ENCODE measurements around the gene CREB3L4.

The CREB3L4 gene

GRCh38 chr1:153933955-153934354, 33.7 kb upstream of the CREB3L4 start (continued):
- TF ChIP-seq ZNF37A (tag by site-specific recombination; IDR thresholded peaks at IDR 0.05) (no peak), ZNF645 (tag by site-specific recombination; IDR thresholded peaks at IDR 0.05) (no peak), ZNF148 (tag by site-specific recombination; IDR thresholded peaks at IDR 0.05; ENCODE audit: borderline replicate concordance) (no peak), EGR2 (tag by site-specific recombination; IDR thresholded peaks at IDR 0.05; ENCODE audit: low read depth) (no peak), ZNF433 (tag by site-specific recombination; IDR thresholded peaks at IDR 0.05; ENCODE audit: low read depth) (no peak), REST (tag by site-specific recombination; IDR thresholded peaks at IDR 0.05) (no peak), ATF2 (tag by site-specific recombination; IDR thresholded peaks at IDR 0.05; ENCODE audit: low read depth) (no peak)

- Histone ChIP-seq H3K27ac (ENCODE audit: extremely low read depth, low read depth, low read length) (no peak overlapping the region), H3K4me3 (ENCODE audit: low read depth, low read length) (no peak overlapping the region), H3K36me3 (ENCODE audit: control insufficient read depth in 2 of 2, insufficient read depth in 1 of 2, low read length in 2 of 2) (peaks cover 4 to 88% of the 10 kb centered on the region in 2 experiments; a peak in 2 of 3 replicates), H3K4me1 (ENCODE audit: control insufficient read depth, insufficient read depth, low read length) (no peaks in the 10 kb centered on the region), H3K9me3 (ENCODE audit: control insufficient read depth, insufficient read depth, low read depth, low read length) (no peaks in the 10 kb centered on the region)
- no peak for TF ChIP-seq ZNF677 (tag by site-specific recombination; IDR thresholded peaks at IDR 0.05)
- peak; percentile 21; the same call in 1 of the 2 replicates for TF ChIP-seq OSR2 (tag by site-specific recombination; IDR thresholded peaks at IDR 0.05)
- ChIA-PET POLR2A (interaction anchor here (1.4 kb wide), 1 partner anchor 11 kb away, joined by 6 read pairs; the partner anchor contains the start of gene GATAD2B), CTCF (interaction anchor here (0.6 to 1.2 kb wide), 3 partner anchors 11 to 20 kb away, joined by 3 read pairs; no protein-coding TSS in a partner anchor)
These were observed 33.0 kb upstream of the CREB3L4 start for GRCh38 chr1:153934746-153935145.

GRCh38 chr1:153936011-153936802, 31.5 kb upstream of the CREB3L4 start:
- ChIA-PET CTCF (no interaction called here), POLR2A (no interaction called here)

More at GRCh38 chr1:153936011-153936802, 31.5 kb upstream of the CREB3L4 start:
- Histone ChIP-seq H3K9me3 (ENCODE audit: control insufficient read depth, insufficient read depth, low read depth, low read length) (no peaks in the 10 kb centered on the region), H3K36me3 (ENCODE audit: control insufficient read depth in 2 of 2, insufficient read depth in 1 of 2, low read length in 2 of 2) (peaks cover 4 to 88% of the 10 kb centered on the region in 2 experiments; a peak in 2 of 3 replicates), H3K4me1 (ENCODE audit: control insufficient read depth, insufficient read depth, low read length) (no peaks in the 10 kb centered on the region), H3K27ac (ENCODE audit: extremely low read depth, low read depth, low read length) (no peak overlapping the region), H3K4me3 (ENCODE audit: low read depth, low read length) (no peak overlapping the region)
- no peak for TF ChIP-seq BCL11A (tag by site-specific recombination; IDR thresholded peaks at IDR 0.05; ENCODE audit: low read depth)
- TF ChIP-seq ZBTB8A (tag by site-specific recombination; IDR thresholded peaks at IDR 0.05): no peak
- no peak for TF ChIP-seq ATF2 (tag by site-specific recombination; IDR thresholded peaks at IDR 0.05; ENCODE audit: low read depth)
- no peak for TF ChIP-seq PRDM4 (tag by site-specific recombination; IDR thresholded peaks at IDR 0.05)
- no peak for TF ChIP-seq ZBTB49 (tag by site-specific recombination; IDR thresholded peaks at IDR 0.05; ENCODE audit: low read depth)

Measured in HEK293 (cell line).